Activated CD8-positive, alpha-beta memory T cell treated with anti-CD3 and anti-CD28 coated beads, Interleukin-2, amount 50 U/mL, for 48 hours (primary cell): ENCODE data around the gene EXD3.
"Not testable (repeated sequence)": the region's sequence is repeated elsewhere in the genome, so short reads cannot be mapped to it uniquely, and the experiment has no call there.

ENCODE experiments used
- DNase-seq: peaks from one replicate; pipeline ENCODE4 v3.0.0-alpha.2; 2020

EXD3 gene

DNA sequence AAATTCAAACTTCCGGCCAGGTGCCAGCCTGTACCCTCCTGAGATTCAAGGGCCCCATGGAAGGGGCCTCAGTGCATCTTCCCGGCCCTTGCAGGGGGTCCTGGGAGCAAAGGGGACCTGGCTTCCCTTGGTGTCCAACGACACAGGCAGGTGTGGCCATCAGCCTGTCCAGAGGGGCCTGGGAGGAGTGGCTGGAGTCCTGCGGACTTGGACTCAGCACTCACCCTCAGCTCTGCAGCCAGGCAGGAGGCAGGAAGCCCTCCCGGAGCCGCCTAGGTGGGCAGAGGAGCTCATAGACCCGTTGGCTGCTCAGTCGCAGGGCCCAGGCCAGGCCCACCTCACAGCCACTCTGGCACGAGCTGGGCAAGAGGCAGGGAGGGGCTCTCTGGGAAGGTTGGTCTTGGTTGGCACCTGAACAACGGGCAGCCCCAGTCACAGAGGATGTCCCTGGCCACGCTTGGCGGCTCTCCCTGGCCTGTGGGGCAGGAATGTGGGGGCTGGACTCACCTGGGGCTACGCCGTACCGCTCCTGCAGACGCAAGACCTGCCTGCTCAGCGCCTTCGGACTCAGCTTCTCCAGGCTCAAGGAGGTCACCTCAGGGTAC is 67.1 kb downstream of the EXD3 start:
- peak; percentile 42 for DNase-seq

DNA sequence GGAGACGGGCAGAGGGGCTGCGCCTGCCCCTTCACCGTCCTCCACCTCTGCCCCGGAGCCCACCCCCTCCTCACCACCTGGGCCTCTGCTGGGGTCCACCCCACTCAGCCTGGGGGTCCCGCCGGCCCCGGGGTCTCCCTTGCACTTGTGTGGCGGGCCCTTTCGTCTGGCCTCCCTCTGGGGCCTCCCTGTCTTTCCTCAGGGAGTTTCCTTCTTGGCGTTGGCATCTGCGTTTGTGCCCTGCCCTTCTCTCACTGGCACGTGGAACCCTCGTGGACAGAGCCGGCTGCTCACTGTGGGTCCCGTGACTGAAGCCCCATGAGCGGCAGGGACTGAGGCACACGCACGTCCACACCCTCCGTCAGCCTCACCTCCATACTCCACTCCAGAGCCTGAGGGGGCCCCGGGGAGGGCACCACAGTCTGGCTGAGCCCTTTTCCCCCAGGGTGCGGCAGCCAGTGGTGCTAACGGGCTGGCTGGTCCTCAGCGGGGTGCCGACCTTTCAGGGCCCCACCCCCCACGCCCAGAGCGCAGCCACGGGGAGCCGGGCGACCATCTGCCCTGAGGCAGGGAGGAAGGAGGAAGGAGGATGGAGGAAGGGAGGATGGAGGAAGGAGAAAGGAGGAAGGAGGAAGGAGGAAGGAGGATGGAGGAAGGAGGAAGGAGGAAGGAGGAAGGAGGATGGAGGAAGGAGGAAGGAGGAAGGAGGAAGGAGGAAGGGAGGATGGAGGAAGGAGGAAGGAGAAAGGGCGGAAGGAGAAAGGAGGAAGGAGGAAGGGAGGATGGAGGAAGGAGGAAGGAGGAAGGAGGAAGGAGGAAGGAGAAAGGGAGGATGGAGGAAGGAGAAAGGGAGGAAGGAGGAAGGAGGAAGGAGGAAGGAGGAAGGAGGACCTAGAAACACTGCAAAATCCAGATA is 67.9 kb downstream of the EXD3 start:
- DNase-seq = peak; percentile 33

DNA sequence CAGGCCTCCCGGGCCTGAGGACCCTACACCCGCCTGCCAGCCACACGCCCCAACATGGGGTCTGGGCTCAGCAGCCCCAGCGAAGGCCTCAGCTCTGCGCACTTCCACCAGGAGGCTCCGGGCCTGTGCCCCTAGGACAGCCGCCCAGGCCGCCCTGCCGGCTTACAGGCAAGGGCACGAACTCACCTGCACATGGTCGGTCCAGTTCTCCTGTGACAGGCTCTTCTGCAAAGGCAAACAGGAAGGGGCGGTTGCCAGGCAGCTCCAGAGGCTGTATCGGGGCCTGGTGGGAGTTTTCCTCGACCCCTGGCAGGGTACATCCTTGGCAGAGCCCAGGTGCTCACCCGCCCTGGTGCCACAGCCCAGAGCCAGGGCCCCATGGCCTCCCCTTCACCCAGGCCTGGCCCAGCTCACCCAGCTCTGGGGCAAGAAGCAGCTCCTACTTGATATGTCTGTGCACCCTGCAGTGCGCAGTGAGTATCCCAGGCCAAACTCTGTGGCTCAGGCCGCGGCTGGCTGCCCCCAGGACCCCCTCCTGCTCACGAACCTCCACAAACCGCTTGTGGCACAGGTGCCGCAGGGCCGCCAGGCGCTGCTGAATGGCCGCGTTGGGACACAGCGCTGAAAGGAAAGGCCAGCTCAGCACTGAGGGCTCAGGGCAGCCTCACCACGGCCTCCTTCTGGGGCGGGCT is 68.7 kb downstream of the EXD3 start:
- DNase-seq = peak; percentile 28

DNA sequence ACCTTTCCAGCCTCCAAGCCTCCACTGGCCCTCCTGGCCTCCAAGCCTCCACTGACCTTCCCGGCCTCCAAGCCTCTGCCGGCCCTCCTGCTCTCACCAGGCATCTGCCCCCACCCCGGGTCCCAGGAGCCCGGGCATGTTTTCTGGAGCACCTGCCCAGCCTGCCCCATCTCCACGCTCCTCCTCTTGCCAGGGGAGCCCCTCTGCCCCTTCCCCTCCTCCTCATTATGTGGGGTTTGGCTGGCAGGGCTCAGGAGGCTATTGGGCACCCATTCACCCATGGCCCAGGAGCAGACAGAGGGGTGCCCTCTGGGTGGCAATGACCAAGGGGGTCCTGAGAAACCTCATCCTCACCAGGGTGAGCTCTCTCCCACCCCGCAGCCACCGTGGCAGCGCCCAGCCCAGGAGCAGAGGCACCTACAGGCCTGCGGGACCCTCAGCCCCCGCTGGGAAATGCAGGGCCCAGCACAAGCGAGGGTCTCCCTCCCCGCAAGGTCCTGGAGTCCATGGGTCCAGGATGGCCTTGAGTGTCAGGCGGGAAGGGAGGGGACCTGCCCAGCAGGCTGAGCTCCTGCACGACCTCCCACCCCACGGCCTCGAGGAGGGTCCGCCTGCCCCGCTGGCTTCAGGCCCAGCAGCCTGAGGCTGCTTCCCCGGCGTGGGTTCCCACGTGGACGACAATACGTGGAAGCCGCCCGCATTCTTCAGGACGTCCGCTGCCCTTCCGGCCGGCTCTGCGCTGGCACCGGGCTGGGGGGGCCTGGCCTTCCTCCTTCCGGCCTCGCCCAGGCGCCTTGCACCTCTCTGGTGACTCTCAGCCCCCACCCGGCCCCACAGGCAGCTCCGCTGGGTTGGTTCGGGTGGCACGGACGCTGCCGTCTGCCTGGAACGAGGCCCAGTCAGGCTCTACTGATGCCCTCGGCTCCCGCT is 69.5 kb downstream of the EXD3 start:
- peak; percentile 41 for DNase-seq

DNA sequence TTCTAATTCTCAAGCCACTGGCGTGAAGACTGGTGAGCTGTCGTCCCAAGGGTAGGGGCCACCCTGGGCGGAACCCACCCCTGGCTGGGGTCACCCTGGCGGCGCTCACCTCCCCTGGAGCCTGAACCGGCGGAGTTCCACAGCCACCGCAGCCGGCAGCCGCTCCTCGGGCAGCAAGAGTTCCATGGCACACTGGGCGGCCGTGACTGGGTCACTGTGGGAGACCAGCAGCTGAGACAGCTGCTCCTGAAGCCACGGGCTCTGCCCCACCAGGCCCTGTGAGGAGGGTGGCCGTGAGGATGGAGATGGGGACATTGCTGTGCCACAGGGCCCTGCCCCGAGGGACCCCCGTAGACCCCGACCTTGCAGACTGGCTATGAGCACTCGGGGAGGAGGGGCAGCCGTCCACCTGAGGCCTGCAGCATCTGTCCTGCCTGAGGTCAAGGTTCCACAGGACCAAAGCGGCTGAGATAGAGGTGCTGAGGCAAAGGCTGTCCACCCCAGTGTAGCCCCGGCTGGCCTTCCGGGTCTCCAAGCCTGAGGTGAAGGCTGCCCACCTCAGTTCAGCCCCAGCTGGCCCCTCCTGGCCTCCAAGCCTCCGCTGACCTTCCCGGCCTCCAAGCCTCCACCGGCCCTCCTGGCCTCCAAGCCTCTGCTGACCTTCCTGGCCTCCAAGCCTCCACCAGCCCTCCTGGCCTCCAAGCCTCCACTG is 70.3 kb downstream of the EXD3 start:
- peak; percentile 42 for DNase-seq

DNA sequence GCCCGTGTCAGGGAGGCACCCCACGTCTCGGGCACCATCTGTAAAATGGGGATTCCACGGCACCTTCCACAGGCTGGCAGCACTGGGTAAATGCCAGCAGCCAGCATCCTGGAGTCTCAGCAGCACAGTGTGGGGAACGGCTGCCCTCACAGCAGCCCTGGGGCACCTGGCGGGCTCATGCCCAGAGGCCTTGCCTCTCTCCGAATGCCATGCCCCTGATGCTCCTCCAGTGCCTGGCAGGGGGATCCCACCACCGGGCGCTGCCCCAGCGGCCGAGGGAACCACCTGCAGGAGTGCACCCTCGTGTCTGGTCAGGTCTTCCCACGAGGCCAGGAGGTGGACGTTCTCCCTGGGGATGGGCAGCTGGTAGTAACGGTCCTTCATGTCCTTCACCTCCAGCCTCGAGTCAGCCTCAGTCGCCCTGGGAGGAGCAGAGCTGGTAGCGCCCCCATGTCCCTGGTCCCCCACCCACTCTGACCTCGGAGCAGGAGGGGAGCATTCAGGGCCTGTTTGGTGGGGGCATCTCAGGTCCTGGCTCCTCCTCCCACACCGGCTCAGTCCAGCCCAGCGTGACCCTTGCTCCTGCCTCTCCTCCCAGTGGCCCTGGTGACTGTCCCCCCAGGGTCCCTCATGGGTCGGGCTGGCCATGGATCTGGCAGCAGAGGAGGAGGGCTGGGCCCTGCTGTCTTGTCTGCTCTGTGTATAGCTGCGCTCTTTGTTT is 71.0 kb downstream of the EXD3 start:
- DNase-seq = peak; percentile 46

DNA sequence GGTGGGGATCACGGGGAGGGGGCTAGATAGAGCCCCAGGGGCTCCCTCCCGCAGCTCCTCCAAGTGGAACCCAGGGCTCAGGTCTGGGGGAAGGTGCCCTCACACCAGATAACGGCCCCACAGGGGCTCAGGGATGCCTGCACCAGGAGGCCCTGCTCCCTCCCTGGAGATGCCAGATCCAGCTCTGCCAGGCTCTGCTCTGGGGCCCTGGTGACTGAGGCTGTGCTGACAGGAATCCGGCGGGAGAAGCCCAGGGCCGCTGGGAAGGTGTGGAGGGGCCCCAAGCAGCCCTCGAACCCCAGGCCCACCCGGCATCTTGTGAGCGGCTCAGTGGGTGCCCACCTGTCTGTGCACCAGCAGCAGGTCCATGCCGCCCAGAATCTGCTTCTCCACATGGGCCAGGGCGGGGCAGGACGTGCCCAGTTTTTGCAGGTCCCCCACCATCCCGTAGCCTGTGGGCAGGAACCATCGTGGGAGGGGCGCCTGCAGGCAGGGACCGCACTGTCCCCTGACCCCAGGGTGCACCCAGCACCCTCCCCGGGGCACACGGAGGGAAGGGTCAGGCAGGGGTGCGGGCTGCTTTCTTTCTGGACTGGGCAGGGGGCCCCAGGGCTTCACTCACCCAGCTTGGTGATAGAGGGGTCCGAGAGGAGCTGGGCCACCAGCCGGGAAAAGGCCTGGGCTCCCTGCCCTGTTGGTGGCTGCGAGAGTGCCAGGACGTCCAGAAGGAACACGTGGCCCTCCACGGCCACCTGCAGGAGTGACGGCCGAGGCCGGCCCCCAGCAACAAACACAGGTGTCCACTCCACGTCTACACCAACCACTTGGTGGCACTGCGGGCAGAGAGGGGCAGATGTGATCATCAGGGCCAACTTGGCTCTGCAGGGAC is 72.0 kb downstream of the EXD3 start:
- DNase-seq = peak; percentile 44

DNA sequence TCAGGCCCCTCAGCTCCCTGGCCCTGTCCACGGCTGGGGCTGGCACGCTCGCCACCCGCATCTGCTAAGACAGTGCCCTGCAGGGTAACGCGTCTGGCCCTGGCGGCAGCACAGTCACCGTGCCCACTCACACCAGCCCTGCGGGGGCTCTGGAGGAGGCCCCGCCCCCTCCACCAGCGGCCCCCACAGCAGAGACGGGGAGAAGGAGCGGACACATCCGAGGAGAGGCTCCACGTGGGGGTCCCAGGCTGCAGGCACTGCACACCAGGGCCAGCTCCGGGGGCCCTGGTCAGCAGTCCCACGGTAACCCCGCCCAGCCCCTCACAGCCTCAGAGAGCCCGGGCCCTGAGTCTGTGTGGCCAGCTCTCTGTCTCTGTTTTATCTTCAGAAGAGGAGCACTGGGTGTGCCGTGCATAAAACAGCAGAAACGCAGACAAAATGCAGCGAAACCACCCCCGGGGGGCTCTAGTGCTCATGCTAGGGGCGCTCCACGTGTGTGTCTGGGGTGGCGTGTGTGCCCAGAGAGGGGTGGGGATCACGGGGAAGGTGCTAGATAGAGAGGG is 73.4 kb downstream of the EXD3 start:
- DNase-seq = peak; percentile 37

DNA sequence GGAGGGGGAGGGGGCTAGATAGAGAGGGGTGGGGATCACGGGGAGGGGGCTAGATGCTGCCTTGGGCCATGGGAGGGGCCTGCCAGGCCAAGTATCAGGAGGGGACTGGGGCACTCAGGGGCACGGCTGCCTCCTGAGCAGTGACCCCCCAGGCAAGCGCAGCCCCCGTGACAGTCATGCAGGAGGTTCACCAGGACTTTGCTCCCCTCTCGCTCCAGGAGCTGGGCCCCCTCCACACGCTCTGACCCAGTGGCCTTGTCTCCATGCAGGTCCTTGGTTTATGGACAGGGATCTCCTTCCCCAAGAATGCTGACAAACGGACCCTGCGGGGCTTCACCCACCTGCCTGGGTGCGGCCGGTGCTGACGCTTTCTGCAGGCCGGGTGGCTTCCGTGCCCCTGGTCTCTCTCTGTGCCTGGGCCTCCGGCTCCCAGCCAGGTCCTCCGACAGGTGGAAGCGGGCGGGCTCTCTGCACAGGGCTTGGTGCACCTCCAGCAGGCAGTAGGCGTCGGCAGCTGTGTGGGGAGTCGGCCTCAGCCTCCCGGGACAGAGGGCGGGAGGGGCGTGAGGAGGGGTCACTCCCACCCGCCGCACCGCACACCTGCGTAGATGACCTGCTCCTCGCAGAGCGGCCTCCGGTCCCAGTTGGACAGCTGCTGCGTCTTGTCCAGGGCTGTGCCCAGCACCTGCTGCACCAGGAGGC is 74.0 kb downstream of the EXD3 start:
- peak; percentile 41 for DNase-seq

DNA sequence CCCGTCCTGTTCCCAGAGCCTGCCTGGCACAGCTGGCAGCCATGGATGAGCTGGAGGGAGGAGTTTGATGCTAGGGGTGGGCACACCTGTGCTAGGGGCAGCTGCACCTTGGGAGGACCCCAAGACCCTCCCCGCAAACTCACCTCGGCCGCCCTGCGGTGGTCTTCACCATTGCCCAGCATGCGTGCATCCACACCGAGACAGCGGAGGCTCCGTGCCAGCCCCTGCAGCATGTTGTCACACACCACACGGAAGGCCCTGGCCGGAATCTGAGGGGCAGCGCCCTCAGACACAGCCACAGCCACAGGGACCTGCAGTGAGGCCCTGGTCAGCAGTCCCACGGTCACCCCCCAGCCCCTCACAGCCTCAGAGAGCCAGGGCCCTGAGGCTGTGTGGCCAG is 75.0 kb downstream of the EXD3 start:
- peak; percentile 33 for DNase-seq

DNA sequence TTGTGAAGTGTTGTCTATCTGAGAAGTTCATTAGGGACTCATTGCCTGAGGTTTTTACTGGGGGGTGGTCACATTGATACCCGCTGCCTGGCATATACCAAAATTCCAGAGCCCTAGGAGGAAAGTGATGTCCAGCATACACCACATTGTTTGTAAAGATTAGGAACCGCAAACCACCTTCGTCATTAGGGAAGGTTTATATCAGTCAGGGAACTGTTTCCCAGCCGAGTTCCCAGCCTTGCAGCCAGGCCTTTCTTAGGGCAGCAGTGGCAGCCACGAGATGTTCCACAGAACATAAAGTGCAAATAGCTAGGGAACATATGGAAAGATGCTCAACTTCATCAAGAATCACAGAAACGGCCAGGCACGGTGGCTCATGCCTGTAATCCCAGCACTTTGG is 80.5 kb downstream of the EXD3 start:
- no peak for DNase-seq

DNA sequence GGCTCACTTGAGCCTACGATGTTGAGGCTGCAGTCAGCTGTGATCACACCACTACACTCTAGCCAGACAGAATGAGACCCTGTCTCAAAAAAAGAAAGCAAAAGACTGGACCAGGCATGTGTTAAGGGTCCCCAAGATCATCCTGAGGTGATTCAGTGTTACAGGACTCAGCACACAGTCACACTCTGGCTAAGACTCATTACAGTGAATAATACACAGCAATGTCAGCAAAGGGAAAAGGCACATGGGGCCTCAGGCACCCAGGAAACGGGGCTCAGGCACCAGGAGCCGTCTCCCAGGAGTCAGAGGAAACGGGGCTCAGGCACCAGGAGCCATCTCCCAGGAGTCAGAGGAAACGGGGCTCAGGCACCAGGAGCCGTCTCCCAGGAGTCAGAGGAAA is 81.7 kb downstream of the EXD3 start:
- no peak for DNase-seq

DNA sequence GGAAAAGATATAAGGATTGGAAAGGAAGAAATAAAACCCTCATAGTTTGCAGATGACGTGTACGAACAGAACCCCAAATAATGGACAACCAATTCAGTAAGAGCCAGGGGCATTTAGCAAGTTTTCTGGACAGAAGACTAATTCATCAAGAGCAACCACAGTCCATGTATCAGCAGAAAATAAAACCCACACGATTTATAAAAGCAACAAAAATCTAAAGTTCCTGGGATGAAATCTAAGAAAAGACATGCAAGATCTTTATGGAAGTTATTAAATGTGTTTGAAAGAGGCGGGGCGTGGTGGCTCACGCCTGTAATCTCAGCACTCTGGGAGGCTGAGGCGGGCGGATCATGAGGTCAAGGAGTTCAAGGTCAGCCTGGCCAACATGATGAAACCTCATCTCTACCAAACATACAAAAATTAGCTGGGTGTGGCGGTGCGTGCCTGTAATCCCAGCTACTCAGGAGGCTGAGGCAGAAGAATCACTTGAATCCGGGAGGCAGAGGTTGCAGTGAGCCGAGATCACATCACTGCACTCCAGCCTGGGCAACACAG is 83.0 kb downstream of the EXD3 start:
- DNase-seq = not testable (repeated sequence)

DNA sequence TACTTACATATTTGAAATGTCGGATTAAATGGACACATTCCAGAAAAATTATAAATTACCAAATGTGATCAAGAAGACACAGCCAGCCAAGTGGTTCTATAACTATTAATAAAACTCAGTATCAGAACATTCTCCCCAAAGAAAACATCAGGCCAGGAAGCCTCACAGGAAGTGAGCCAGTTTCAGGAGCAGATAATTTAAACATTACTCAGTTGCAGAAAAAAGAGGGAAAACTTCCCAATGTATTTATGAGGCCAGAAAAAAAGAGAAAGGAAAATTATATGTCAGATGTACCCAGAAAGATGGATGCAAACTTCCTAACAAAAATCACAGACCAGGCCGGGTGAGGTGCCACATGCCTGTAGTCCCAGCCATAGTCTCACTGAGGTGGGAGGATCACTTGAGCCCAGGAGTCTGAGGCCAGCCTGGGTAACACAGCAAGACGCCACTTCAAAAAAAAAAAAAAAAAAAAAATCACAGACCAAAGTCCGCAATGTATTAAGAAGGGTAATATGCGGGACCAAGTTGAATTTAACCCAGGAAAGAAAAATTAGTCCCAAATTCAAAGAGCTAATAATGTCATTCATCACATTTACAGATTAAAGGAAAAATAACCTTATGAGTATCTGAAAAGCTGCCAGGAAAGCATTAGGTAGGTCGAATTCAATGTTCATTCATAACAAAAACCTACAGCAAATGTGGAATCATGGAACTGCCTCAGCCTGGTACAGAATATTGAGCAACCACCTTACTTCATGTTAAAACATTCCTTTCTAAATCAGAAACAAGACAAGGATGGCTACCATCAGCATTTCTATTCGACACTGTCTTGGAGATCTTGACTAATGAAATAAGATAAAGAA is 83.7 kb downstream of the EXD3 start:
- DNase-seq = no peak

DNA sequence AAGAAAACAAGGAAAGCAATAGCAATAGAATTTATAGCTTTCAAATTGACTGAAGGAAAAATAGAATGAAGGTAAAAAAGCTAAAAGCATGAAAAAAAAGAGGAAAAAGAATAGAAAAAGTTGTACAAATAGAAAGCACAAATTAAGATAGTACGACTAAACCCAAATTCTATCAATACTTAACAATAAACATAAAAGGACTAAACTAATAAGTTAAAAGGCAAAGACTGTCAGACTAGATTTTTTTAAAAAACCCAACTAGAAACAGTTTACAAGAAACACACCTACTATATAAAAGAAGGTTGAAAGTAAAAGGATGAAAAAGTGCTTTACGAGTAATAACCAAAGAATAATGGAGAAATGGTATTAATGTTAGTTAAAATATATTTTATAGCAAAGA is 86.2 kb downstream of the EXD3 start:
- DNase-seq = no peak

DNA sequence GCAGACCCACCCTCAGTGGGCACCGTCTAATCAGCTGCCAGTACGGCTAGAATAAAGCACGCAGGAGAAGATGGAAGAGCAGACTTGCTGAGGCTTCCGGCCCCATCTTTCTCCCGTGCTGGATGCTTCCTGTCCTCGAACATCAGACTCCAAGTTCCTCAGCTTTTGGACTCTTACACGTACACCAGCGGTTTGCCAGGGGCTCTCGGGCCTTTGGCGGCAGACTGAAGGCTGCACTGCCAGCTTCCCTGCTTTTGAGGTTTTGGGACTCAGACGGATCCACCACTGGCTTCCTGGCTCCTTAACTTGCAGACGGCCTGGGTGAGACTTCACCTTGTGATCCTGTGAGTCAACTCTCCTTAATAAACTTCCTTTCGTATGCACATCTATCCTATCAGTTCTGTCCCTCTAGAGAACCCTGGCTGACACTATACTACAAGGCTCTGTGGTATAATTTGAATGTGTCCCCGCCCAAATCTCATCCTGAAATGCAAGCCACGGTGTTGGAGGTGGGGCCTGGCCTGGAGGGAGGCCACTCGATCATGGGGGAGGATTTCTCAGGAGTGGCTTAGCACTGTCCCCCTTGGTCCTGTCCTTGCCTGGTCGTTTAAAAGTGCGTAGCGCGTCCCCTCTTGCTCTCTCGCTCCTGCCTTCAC is 89.8 kb downstream of the EXD3 start:
- no peak for DNase-seq

DNA sequence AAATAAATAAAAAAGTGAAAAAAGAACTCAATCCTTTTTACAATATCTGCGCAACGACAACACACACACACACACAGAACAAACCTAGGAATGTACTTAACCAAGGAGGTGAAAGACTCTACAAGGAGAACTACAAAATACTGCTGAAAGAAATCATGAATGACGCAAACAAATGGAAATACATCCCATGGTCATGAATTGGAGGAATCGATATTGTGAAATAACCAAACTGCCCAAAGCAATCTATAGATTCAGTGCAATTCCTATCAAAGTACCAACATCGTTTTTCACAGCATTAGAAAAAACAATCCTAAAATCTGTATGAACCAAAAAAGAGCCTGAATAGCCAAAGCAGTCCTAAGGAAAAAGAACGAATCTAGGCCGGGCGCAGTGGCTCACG is 91.0 kb downstream of the EXD3 start:
- no peak for DNase-seq
